ENCODE data around the gene C3orf52. TPM values are rescaled to one million over a fixed set of nuclear protein-coding genes. Genes with fewer than 3 reads are reported as not detected.

C3orf52 gene
- total and polyA plus RNA-seq, 10 of the 15 experiments (the other 5 are each of a cell fraction or from before 2014, with no cell fraction given), result 0.15 to 1.9 (median 0.73) TPM

DNA sequence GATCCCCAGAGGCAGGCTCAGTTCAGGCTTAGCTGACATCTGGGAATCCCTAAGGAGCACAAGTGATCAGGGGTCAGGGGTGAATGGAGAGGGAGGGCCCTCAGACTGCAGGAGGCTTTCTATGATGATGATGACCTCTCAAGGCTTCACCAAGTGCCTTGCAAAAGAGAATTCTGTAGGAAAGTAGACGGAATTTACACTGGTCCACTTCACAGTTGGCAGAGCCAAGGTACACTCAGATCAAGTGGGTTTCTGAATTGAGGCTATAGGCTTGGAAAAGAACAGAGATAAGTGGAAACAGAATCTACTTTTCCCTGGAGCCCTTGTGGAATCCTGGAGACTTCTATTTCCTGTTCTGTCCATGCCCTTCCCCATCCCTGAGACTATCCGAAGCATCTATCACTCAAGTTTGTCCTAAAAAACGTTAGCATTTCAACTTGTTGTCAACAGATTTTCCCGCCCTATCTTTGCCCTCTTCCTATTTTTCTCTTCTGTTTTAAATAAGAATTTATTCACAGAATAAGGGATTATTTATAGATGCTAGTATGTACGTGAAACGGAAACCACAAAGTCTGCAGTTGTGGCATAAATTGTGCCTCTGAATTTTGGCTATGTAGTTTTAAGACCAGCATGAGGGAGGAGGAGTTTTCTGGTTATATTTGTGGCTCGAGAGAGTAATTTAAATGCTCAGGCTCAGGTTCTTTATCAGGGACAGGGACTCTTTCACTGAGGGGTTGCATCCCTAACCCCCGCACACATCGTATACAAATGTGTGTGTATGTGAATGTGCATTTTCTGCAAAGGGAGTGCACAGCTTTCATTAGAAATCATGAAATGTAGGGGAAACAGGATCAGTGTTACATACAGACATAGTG, 34.0 kb downstream of the C3orf52 start (continued):
- TF ChIP-seq, protein P1, sequence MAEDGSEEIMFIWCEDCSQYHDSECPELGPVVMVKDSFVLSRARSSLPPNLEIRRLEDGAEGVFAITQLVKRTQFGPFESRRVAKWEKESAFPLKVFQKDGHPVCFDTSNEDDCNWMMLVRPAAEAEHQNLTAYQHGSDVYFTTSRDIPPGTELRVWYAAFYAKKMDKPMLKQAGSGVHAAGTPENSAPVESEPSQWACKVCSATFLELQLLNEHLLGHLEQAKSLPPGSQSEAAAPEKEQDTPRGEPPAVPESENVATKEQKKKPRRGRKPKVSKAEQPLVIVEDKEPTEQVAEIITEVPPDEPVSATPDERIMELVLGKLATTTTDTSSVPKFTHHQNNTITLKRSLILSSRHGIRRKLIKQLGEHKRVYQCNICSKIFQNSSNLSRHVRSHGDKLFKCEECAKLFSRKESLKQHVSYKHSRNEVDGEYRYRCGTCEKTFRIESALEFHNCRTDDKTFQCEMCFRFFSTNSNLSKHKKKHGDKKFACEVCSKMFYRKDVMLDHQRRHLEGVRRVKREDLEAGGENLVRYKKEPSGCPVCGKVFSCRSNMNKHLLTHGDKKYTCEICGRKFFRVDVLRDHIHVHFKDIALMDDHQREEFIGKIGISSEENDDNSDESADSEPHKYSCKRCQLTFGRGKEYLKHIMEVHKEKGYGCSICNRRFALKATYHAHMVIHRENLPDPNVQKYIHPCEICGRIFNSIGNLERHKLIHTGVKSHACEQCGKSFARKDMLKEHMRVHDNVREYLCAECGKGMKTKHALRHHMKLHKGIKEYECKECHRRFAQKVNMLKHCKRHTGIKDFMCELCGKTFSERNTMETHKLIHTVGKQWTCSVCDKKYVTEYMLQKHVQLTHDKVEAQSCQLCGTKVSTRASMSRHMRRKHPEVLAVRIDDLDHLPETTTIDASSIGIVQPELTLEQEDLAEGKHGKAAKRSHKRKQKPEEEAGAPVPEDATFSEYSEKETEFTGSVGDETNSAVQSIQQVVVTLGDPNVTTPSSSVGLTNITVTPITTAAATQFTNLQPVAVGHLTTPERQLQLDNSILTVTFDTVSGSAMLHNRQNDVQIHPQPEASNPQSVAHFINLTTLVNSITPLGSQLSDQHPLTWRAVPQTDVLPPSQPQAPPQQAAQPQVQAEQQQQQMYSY (CRISPR knock-in tag; IDR thresholded peaks at IDR 0.05), result no peak
- no peak for TF ChIP-seq SUZ12 (IDR thresholded peaks at IDR 0.05; ENCODE audit: unreplicated experiment)
- TF ChIP-seq, protein P2, sequence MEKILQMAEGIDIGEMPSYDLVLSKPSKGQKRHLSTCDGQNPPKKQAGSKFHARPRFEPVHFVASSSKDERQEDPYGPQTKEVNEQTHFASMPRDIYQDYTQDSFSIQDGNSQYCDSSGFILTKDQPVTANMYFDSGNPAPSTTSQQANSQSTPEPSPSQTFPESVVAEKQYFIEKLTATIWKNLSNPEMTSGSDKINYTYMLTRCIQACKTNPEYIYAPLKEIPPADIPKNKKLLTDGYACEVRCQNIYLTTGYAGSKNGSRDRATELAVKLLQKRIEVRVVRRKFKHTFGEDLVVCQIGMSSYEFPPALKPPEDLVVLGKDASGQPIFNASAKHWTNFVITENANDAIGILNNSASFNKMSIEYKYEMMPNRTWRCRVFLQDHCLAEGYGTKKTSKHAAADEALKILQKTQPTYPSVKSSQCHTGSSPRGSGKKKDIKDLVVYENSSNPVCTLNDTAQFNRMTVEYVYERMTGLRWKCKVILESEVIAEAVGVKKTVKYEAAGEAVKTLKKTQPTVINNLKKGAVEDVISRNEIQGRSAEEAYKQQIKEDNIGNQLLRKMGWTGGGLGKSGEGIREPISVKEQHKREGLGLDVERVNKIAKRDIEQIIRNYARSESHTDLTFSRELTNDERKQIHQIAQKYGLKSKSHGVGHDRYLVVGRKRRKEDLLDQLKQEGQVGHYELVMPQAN (conservative IDR thresholded peaks at IDR 0.05), result no peak
- TF ChIP-seq, protein P3, sequence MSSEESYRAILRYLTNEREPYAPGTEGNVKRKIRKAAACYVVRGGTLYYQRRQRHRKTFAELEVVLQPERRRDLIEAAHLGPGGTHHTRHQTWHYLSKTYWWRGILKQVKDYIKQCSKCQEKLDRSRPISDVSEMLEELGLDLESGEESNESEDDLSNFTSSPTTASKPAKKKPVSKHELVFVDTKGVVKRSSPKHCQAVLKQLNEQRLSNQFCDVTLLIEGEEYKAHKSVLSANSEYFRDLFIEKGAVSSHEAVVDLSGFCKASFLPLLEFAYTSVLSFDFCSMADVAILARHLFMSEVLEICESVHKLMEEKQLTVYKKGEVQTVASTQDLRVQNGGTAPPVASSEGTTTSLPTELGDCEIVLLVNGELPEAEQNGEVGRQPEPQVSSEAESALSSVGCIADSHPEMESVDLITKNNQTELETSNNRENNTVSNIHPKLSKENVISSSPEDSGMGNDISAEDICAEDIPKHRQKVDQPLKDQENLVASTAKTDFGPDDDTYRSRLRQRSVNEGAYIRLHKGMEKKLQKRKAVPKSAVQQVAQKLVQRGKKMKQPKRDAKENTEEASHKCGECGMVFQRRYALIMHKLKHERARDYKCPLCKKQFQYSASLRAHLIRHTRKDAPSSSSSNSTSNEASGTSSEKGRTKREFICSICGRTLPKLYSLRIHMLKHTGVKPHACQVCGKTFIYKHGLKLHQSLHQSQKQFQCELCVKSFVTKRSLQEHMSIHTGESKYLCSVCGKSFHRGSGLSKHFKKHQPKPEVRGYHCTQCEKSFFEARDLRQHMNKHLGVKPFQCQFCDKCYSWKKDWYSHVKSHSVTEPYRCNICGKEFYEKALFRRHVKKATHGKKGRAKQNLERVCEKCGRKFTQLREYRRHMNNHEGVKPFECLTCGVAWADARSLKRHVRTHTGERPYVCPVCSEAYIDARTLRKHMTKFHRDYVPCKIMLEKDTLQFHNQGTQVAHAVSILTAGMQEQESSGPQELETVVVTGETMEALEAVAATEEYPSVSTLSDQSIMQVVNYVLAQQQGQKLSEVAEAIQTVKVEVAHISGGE (CRISPR knock-in tag; IDR thresholded peaks at IDR 0.05), result no peak
- peak; percentile 52 for TF ChIP-seq MEF2B (IDR thresholded peaks at IDR 0.05; ENCODE audit: partially characterized antibody, poor library complexity, severe bottlenecking)
- TF ChIP-seq, protein P4, sequence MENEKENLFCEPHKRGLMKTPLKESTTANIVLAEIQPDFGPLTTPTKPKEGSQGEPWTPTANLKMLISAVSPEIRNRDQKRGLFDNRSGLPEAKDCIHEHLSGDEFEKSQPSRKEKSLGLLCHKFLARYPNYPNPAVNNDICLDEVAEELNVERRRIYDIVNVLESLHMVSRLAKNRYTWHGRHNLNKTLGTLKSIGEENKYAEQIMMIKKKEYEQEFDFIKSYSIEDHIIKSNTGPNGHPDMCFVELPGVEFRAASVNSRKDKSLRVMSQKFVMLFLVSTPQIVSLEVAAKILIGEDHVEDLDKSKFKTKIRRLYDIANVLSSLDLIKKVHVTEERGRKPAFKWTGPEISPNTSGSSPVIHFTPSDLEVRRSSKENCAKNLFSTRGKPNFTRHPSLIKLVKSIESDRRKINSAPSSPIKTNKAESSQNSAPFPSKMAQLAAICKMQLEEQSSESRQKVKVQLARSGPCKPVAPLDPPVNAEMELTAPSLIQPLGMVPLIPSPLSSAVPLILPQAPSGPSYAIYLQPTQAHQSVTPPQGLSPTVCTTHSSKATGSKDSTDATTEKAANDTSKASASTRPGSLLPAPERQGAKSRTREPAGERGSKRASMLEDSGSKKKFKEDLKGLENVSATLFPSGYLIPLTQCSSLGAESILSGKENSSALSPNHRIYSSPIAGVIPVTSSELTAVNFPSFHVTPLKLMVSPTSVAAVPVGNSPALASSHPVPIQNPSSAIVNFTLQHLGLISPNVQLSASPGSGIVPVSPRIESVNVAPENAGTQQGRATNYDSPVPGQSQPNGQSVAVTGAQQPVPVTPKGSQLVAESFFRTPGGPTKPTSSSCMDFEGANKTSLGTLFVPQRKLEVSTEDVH (IDR thresholded peaks at IDR 0.05; ENCODE audit: low read depth, partially characterized antibody), result no peak
- TF ChIP-seq, protein P5, sequence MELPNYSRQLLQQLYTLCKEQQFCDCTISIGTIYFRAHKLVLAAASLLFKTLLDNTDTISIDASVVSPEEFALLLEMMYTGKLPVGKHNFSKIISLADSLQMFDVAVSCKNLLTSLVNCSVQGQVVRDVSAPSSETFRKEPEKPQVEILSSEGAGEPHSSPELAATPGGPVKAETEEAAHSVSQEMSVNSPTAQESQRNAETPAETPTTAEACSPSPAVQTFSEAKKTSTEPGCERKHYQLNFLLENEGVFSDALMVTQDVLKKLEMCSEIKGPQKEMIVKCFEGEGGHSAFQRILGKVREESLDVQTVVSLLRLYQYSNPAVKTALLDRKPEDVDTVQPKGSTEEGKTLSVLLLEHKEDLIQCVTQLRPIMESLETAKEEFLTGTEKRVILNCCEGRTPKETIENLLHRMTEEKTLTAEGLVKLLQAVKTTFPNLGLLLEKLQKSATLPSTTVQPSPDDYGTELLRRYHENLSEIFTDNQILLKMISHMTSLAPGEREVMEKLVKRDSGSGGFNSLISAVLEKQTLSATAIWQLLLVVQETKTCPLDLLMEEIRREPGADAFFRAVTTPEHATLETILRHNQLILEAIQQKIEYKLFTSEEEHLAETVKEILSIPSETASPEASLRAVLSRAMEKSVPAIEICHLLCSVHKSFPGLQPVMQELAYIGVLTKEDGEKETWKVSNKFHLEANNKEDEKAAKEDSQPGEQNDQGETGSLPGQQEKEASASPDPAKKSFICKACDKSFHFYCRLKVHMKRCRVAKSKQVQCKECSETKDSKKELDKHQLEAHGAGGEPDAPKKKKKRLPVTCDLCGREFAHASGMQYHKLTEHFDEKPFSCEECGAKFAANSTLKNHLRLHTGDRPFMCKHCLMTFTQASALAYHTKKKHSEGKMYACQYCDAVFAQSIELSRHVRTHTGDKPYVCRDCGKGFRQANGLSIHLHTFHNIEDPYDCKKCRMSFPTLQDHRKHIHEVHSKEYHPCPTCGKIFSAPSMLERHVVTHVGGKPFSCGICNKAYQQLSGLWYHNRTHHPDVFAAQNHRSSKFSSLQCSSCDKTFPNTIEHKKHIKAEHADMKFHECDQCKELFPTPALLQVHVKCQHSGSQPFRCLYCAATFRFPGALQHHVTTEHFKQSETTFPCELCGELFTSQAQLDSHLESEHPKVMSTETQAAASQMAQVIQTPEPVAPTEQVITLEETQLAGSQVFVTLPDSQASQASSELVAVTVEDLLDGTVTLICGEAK (IDR thresholded peaks at IDR 0.05; ENCODE audit: borderline replicate concordance), result no peak
- TF ChIP-seq NFXL1 (IDR thresholded peaks at IDR 0.05; ENCODE audit: borderline replicate concordance), result no peak
